Middle frontal gyrus (tissue), 1 donor: ENCODE results near the gene QRICH1.
A peak's percentile ranks its signal among the peaks of the same experiment; 100 is the strongest.

ENCODE experiments used
- DNase-seq: peaks from one replicate; pipeline ENCODE4 v3.0.0-alpha.2; 2015; ENCODE audit warnings: low spot score; ENCODE audit errors: extremely low spot score

QRICH1 gene

GRCh38 chr3:49119036-49119435 is 25.2 kb upstream of the QRICH1 start:
- DNase-seq, result no peak

GRCh38 chr3:49112262-49112661 is 18.4 kb upstream of the QRICH1 start:
- no peak for DNase-seq

- no peak for DNase-seq
These were observed 17.5 kb upstream of the QRICH1 start for GRCh38 chr3:49111347-49111746.

- DNase-seq, result no peak
These were observed 16.9 kb upstream of the QRICH1 start for GRCh38 chr3:49110780-49111179.

- DNase-seq, result no peak
These were observed 14.5 kb upstream of the QRICH1 start for GRCh38 chr3:49108346-49108745.

- DNase-seq, result peak; percentile 88
These were observed 10.8 kb upstream of the QRICH1 start, which contains the start of gene QARS1 for GRCh38 chr3:49104427-49105291. TSS of gene QARS1 (minus strand) at chr3:49104757. CDS start at chr3:49104733, 24 bp downstream.

- DNase-seq, result no peak
These were observed 10.2 kb upstream of the QRICH1 start for GRCh38 chr3:49104052-49104426.

- DNase-seq, result no peak
These were observed 6.3 kb upstream of the QRICH1 start for GRCh38 chr3:49100046-49100615.

GRCh38 chr3:49098910-49099630 is 5.2 kb upstream of the QRICH1 start:
- DNase-seq, result no peak

- no peak for DNase-seq
These were observed 4.6 kb upstream of the QRICH1 start for GRCh38 chr3:49098429-49098828.

- DNase-seq, result peak; percentile 29
These were observed 676 bp downstream of the QRICH1 start for GRCh38 chr3:49092938-49093852.

GRCh38 chr3:49081429-49081828 is 12.4 kb downstream of the QRICH1 start:
- DNase-seq, result no peak

- no peak for DNase-seq
These were observed 14.6 kb downstream of the QRICH1 start for GRCh38 chr3:49079270-49079669.

GRCh38 chr3:49076646-49077045 is 17.2 kb downstream of the QRICH1 start:
- DNase-seq, result no peak

- DNase-seq, result no peak
These were observed 17.8 kb downstream of the QRICH1 start for GRCh38 chr3:49076116-49076515.

- DNase-seq, result no peak
These were observed 35.9 kb downstream of the QRICH1 start for GRCh38 chr3:49058011-49058410.

GRCh38 chr3:49057268-49057667 is 36.6 kb downstream of the QRICH1 start:
- DNase-seq, result no peak

GRCh38 chr3:49054344-49054862 is 39.5 kb downstream of the QRICH1 start:
- DNase-seq, result no peak

- no peak for DNase-seq
These were observed 40.3 kb downstream of the QRICH1 start for GRCh38 chr3:49053543-49053942.

- DNase-seq, result no peak
These were observed 58.6 kb downstream of the QRICH1 start for GRCh38 chr3:49035281-49035680.

GRCh38 chr3:49034650-49035049 is 59.2 kb downstream of the QRICH1 start:
- no peak for DNase-seq
